CD14-positive monocyte (primary cell): ENCODE measurements around the gene ST3GAL2. TPM values are rescaled to one million over a fixed set of nuclear protein-coding genes. Genes with fewer than 3 reads are reported as not detected.

Experiments
- DNase-seq, 3 donors: peaks; one replicate each; pipeline ENCODE4 v3.0.0-alpha.2; 2011 to 2022
- H2AFZ ChIP-seq: 2 replicates; pipeline ENCODE4 v1.6.0; 2012; ENCODE audit warnings: mild to moderate bottlenecking, low read depth, low read length, inconsistent platforms; ENCODE audit not compliant: insufficient read depth, poor library complexity, severe bottlenecking
- H3K27ac ChIP-seq, 2 donors: 1 replicate in 1 of 2; 2 replicates in 1 of 2; pipeline ENCODE4 v1.5.1; 2012 to 2013; ENCODE audit warnings: low read length in 2 of 2, control low read depth in 1 of 2, inconsistent platforms in 1 of 2, low read depth in 1 of 2, mild to moderate bottlenecking in 1 of 2
- H3K27me3 ChIP-seq, 2 donors: one replicate each; pipeline versions ENCODE4 v1.6.0 to v1.6.1; 2011 to 2013; ENCODE audit warnings: low read length in 2 of 2; ENCODE audit not compliant: control insufficient read depth in 2 of 2, insufficient read depth in 2 of 2
- H3K36me3 ChIP-seq, 2 donors: replicated peaks in 1 of 2; 1 replicate in 1 of 2; 2 replicates in 1 of 2; pipeline versions ENCODE4 v1.5.1 to v1.6.1; 2012 to 2013; ENCODE audit warnings: low read length in 2 of 2, control low read depth in 1 of 2, inconsistent platforms in 1 of 2, mild to moderate bottlenecking in 1 of 2; ENCODE audit not compliant: insufficient read depth in 2 of 2, control insufficient read depth in 1 of 2
- H3K4me1 ChIP-seq, 2 donors: 1 replicate in 1 of 2; 2 replicates in 1 of 2; pipeline versions ENCODE4 v1.5.1 to v1.6.1; 2012 to 2013; ENCODE audit warnings: low read length in 2 of 2, control low read depth in 1 of 2, inconsistent platforms in 1 of 2, mild to moderate bottlenecking in 1 of 2, moderate library complexity in 1 of 2; ENCODE audit not compliant: insufficient read depth in 2 of 2, control insufficient read depth in 1 of 2
- H3K4me2 ChIP-seq: replicated peaks from 2 replicates; pipeline ENCODE3; 2012; ENCODE audit warnings: low read length, moderate library complexity, mild to moderate bottlenecking; ENCODE audit not compliant: poor library complexity, severe bottlenecking; ENCODE audit errors: extremely low read depth
- H3K4me3 ChIP-seq, 3 experiments: fragments of 200-600 bp in 1 of 3; sonication (generic) in 1 of 3; replicated peaks in 1 of 3; 1 replicate in 2 of 3; 2 replicates in 1 of 3; pipeline ENCODE4 v1.5.1; 2011 to 2013; ENCODE audit warnings: low read length in 3 of 3, mild to moderate bottlenecking in 3 of 3, control low read depth in 2 of 3, low read depth in 2 of 3, inconsistent platforms in 1 of 3, moderate library complexity in 1 of 3
- H3K79me2 ChIP-seq: 2 replicates; pipeline ENCODE4 v1.6.0; 2012; ENCODE audit warnings: mild to moderate bottlenecking, control low read depth, inconsistent platforms, low read length, moderate library complexity; ENCODE audit not compliant: insufficient read depth
- H3K9ac ChIP-seq: 2 replicates; pipeline ENCODE4 v1.6.0; 2017; ENCODE audit warnings: low read length, mild to moderate bottlenecking; ENCODE audit not compliant: insufficient read depth, poor library complexity, severe bottlenecking
- H3K9me3 ChIP-seq, 2 donors: replicated peaks in 1 of 2; 1 replicate in 1 of 2; 2 replicates in 1 of 2; pipeline versions ENCODE4 v1.5.1 to v1.6.1; 2012 to 2013; ENCODE audit warnings: low read length in 2 of 2, control low read depth in 1 of 2; ENCODE audit not compliant: control insufficient read depth in 1 of 2, insufficient read depth in 1 of 2
- H4K20me1 ChIP-seq: 2 replicates; pipeline ENCODE4 v1.6.0; 2012; ENCODE audit warnings: mild to moderate bottlenecking, low read length, control low read depth, moderate library complexity; ENCODE audit not compliant: insufficient read depth
- H3K27ac Mint-ChIP-seq, 7 donors: one replicate each; pipeline ENCODE4 v1.8.0; 2020; ENCODE audit warnings: mild to moderate bottlenecking in 7 of 7, mixed read lengths in 7 of 7, moderate library complexity in 6 of 7, inconsistent platforms in 2 of 7
- H3K27me3 Mint-ChIP-seq, 3 donors: one replicate each; pipeline ENCODE4 v1.8.0; 2021 to 2022; ENCODE audit warnings: low read depth in 3 of 3, mild to moderate bottlenecking in 3 of 3, mixed read lengths in 3 of 3, moderate library complexity in 3 of 3, inconsistent platforms in 1 of 3
- H3K36me3 Mint-ChIP-seq, 2 donors: one replicate each; pipeline ENCODE4 v1.8.0; 2020; ENCODE audit warnings: mixed read lengths in 2 of 2, inconsistent platforms in 1 of 2, mild to moderate bottlenecking in 1 of 2
- H3K4me1 Mint-ChIP-seq: one replicate; pipeline ENCODE4 v1.8.0; 2020; ENCODE audit warnings: mild to moderate bottlenecking, mixed read lengths
- H3K4me3 Mint-ChIP-seq, 2 donors: one replicate each; pipeline ENCODE4 v1.8.0; 2020; ENCODE audit warnings: mild to moderate bottlenecking in 2 of 2, mixed read lengths in 2 of 2, moderate library complexity in 1 of 2
- H3K9me3 Mint-ChIP-seq, 7 donors: one replicate each; pipeline ENCODE4 v1.8.0; 2020 to 2022; ENCODE audit warnings: mixed read lengths in 7 of 7, mild to moderate bottlenecking in 6 of 7, moderate library complexity in 6 of 7, inconsistent platforms in 2 of 7
- WGBS: methylation state at CpG from one replicate; pipeline ENCODE4 v1.1.5; 2013; ENCODE audit warnings: missing lambda C conversion rate; ENCODE audit not compliant: insufficient coverage; 5-methylcytosine and 5-hydroxymethylcytosine counted together
- intact Hi-C, 2 donors: fragments of 100-400 bp; cut with micrococcal nuclease; formaldehyde crosslinking; loops; one replicate each; pipeline versions ENCODE4 v1.15.0 to v1.15.1; 2023
- polyA plus RNA-seq, 3 donors: library from polyadenylated mRNA; depleted of rRNA in 1 of 3; unstranded in 2 of 3; stranded (reverse) in 1 of 3; fragments of 300-500 nt in 2 of 3; fragments of >200 nt in 1 of 3; fragmentation: Illumina TruSeq in 2 of 3; gene quantifications; 1 replicate in 2 of 3; 2 replicates in 1 of 3; pipeline ENCODE4 v1.2.3, GENCODE V29; 2012 to 2021
- TF ChIP-seq, protein P1 (sequence below): fragments of 200-600 bp; IDR thresholded peaks from one replicate; pipeline ENCODE4 v1.8.0; 2022; ENCODE audit warnings: antibody characterized with exemption, mild to moderate bottlenecking

The ST3GAL2 gene
- polyA plus RNA-seq, 3 donors = 13.5 to 20.0 (median 18.4) TPM

DNA sequence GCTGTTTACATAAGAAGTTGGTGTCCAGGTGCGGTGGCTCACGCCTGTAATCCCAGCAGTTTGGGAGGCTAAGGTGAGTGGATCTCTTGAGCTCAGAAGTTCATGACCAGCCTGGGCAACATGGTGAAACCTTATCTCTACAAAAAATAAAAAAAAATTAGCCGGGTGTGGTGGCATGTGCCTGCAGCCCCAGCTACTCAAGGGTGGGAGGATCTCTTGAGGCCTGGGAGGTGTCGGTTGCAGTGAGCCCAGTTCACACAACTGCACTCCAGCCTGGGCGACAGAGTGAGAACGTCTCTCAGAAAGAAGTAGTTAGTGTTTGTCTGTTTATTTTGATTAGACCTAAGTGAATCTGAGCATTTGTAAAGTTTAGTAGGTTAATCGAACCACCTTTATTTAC, 79.3 kb downstream of the ST3GAL2 start:
- intact Hi-C loops = no loop called here
- WGBS = no CpG with 5 or more reads among the region's 7 CpGs
- Mint-ChIP-seq H3K4me3 (no peak overlapping the region), H3K27me3 (no peaks in the 10 kb centered on the region), H3K9me3 (peaks cover 0 to 1% (median 0%) of the 10 kb centered on the region in 7 donors), H3K27ac (no peak overlapping the region), H3K4me1 (no peaks in the 10 kb centered on the region), H3K36me3 (peaks cover 63 to 93% of the 10 kb centered on the region in 2 donors)
- H3K79me2 ChIP-seq = no peaks in the 10 kb centered on the region
- no peaks in the 10 kb centered on the region for H3K27me3 ChIP-seq
- no peaks in the 10 kb centered on the region for H3K9me3 ChIP-seq
- no peak overlapping the region for H3K4me2 ChIP-seq
- H3K36me3 ChIP-seq = peaks cover 87 to 92% of the 10 kb centered on the region in 2 donors
- no peak overlapping the region for H3K27ac ChIP-seq
- TF ChIP-seq, protein P1, sequence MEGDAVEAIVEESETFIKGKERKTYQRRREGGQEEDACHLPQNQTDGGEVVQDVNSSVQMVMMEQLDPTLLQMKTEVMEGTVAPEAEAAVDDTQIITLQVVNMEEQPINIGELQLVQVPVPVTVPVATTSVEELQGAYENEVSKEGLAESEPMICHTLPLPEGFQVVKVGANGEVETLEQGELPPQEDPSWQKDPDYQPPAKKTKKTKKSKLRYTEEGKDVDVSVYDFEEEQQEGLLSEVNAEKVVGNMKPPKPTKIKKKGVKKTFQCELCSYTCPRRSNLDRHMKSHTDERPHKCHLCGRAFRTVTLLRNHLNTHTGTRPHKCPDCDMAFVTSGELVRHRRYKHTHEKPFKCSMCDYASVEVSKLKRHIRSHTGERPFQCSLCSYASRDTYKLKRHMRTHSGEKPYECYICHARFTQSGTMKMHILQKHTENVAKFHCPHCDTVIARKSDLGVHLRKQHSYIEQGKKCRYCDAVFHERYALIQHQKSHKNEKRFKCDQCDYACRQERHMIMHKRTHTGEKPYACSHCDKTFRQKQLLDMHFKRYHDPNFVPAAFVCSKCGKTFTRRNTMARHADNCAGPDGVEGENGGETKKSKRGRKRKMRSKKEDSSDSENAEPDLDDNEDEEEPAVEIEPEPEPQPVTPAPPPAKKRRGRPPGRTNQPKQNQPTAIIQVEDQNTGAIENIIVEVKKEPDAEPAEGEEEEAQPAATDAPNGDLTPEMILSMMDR = no peak
- DNase-seq = no peak
- H3K4me1 ChIP-seq = no peaks in the 10 kb centered on the region
- H4K20me1 ChIP-seq = no peaks in the 10 kb centered on the region
- H3K9ac ChIP-seq = no peak overlapping the region
- H3K4me3 ChIP-seq = no peak overlapping the region
- no peak overlapping the region for H2AFZ ChIP-seq

DNA sequence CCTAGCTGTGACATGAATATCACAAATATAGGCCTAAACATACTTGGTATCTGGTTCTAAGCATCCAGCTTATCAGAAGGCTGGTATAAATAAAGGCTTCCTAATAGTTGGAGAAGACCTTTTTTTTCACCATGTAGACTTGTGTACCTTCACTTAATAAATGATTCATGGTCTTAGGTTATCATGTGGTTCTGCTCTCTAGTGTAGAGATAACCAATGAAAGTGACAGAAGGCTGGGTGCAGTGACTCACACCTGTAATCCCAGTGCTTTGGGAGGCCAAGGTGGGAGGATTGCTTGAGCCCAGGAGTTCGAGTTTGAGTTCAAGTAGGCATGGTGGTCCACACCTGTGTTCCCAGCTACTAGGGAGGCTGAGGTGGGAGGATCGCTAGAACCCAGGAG, 89.1 kb downstream of the ST3GAL2 start:
- peaks cover 12 to 47% of the 10 kb centered on the region in 2 donors for H3K36me3 ChIP-seq
- intact Hi-C loops = loop anchor here (5.0 to 10.0 kb wide), 3 partner anchors 33 to 173 kb away; partner anchors contain the start of genes COG4 (in 1 of the 2), DDX19B (in 1 of the 2) and SF3B3 (in 1 of the 2)
- WGBS = 100% methylated on average over 1 of the region's 2 CpGs

More for the DNA sequence above, 89.1 kb downstream of the ST3GAL2 start:
- peaks cover 16% of the 10 kb centered on the region for H3K4me1 Mint-ChIP-seq
- peaks cover 19 to 30% of the 10 kb centered on the region in 2 donors for H3K36me3 Mint-ChIP-seq
- no peak for DNase-seq
- H3K4me2 ChIP-seq = no peak overlapping the region
- no peak overlapping the region for H3K4me3 ChIP-seq
- H2AFZ ChIP-seq = no peak overlapping the region
- no peaks in the 10 kb centered on the region for H3K27me3 ChIP-seq
- TF ChIP-seq, protein P1 = no peak
- H3K9me3 Mint-ChIP-seq = no peaks in the 10 kb centered on the region
- H4K20me1 ChIP-seq = no peaks in the 10 kb centered on the region
- no peak overlapping the region for H3K9ac ChIP-seq
- H3K27me3 Mint-ChIP-seq = peaks cover 0 to 1% (median 0%) of the 10 kb centered on the region in 3 donors
- H3K9me3 ChIP-seq = no peaks in the 10 kb centered on the region
- no peak overlapping the region for H3K4me3 Mint-ChIP-seq
- H3K4me1 ChIP-seq = peaks cover 13 to 17% of the 10 kb centered on the region in 2 donors
- peak overlapping the region in 6 of 7 donors; percentile 11 to 74 (median 43) for H3K27ac Mint-ChIP-seq
- peak overlapping the region in 1 of 2 donors; percentile 40 for H3K27ac ChIP-seq
- H3K79me2 ChIP-seq = peaks cover 30% of the 10 kb centered on the region
